Dedifferentiated amniotic fluid mesenchymal stem cell (primary cell): Measurements from ENCODE around the gene FAM20A.
"Not testable (repeated sequence)": the region's sequence is repeated elsewhere in the genome, so short reads cannot be mapped to it uniquely, and the experiment has no call there.

Experiments used
- DNase-seq: peaks from one replicate; pipeline ENCODE4 v3.0.0-alpha.2; 2016; ENCODE audit errors: extremely low spot score

The FAM20A gene

DNA sequence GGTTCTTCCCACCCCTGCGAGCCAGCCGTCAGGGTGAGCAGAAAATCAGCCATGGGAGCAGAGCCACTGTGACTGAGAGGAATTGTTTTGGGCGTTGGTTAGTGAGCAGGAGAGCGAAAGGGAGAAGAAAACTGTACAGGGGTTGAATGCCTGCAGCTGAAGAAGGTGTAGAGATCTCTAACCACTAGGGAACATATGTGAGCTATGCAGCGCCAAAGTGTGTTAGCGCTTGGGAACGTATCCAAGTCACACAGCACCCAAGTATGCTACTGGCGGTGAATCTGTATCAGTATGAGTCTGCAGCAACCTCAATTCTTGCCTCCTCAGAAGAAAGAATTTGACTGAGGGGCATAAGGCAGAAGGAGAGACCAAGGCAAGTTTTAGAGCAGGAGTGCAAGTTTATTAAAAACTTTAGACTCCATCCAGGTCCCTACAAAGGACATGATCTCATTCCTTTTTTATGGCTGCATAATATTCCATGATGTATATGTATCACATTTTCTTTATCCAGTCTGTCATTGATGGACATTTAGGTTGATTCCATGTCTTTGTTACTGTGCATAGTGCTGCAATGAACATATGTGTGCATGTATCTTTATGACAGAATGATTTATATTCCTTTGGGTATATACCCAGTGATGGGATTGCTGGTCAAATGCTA is 108.6 kb downstream of the FAM20A start:
- DNase-seq, result not testable (repeated sequence)

DNA sequence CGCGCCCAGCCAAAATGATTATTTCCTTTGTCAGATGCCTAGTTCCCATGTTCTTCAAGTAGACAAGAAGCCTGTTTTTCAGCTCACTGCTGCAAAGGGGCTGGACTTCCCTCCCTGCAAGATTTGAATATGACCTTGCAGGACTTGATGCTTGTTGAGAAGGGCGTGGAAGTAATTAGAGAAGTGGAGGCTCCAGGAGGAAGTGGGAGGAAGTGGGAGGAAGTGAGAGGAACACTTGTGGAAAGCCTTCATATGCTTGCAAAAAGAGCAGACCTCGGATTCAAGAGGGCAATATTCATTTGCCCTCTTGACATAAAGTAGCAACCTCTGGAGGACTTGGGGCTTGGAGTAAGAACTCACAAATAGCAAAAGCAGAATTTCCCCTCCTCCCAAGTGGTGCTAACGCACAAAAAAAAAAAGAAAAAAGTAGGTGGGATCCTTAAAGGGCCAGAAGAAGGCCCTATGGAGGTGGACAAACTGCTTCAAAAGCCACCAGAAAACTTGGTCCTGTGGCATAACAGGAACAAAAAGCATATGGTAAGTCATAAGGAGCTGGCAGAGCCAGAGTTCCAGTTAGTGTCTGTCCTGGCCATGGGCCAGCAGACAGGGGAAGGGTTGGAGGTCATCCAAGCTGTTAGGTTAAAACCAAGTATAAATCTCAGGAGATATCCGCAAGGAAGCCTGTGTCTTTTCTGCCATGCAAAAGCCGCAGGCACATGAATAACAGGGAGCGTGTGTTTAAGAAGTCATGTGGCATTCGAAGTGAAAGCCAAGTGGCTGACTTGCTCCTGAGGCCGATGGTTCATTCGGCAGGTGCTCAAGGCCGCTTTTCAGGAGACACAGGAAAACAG is 109.6 kb downstream of the FAM20A start:
- DNase-seq, result no peak

DNA sequence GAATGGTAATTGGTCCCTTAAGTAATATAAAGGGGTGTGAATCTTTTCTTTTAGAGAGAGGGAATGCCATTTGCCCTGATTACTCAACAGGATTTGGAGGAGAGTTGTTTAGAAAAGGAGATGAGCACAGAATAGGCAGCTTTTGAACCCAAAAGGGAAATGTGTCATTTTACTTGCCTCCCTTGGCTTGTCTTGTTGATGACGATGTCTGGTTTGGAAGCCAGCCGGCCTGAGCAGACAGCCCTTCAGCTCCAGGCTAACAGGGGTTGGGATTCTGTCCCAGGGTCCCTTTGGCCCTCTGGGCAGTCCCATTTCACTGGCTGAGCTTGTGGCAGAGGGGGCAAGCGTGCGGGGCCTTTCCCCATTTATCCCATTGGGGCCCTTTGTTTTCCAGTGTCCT is 111.2 kb downstream of the FAM20A start:
- DNase-seq, result no peak
